Stimulated activated CD4-positive, alpha-beta T cell treated with anti-CD3 and anti-CD28 coated beads, Interleukin-1b, Interleukin-23, amount 100 ng/mL, for 48 hours (primary cell): Measurements from ENCODE around the gene RPRD2.

Experiments used
- DNase-seq: peaks from one replicate; pipeline ENCODE4 v3.0.0-alpha.2; 2020

Gene RPRD2

DNA sequence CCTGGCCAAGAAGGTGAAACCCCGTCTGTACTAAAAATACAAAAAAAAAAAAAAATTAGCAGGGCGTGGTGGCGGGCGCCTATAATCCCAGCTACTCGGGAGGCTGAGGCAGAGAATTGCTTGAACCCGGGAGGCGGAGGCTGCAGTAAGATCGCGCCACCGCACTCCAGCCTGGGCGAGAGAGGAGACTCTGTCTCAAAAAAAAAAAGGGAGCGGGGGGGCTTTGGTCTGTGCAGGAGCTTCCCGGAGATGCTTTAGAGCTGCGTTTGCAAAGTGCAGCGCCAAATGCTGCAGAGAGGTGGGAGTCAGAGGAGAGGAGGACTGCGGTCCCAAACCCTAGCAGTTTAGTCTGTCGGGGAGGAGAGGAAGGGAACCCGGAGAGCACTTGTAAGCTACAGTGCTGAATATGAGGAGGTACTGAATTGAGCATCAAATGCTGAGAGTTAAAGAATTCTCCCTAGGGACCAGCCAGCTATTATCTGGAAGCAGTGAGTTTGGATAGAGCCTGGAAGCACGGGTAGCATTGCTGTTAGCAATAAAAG is 152.2 kb downstream of the RPRD2 start:
- no peak for DNase-seq

DNA sequence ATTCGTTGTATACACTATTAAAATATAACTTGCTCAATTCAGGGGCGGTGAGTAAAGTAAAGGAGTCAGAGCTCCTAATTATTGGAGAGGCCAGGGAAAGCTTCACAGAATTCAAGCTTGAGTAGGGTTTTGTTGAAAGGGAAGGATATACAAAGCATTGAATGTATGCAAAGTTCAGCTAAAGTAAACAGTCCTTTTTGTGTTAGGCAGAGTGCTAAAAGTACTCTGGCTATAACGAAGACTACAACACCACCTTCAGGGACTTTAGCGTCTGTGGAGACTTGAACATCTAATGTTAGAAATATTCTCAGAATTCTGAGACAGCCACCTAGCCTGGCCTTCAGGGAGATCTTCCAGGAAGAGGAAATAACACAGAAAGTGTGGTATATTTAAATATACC is 152.7 kb downstream of the RPRD2 start:
- DNase-seq = no peak

DNA sequence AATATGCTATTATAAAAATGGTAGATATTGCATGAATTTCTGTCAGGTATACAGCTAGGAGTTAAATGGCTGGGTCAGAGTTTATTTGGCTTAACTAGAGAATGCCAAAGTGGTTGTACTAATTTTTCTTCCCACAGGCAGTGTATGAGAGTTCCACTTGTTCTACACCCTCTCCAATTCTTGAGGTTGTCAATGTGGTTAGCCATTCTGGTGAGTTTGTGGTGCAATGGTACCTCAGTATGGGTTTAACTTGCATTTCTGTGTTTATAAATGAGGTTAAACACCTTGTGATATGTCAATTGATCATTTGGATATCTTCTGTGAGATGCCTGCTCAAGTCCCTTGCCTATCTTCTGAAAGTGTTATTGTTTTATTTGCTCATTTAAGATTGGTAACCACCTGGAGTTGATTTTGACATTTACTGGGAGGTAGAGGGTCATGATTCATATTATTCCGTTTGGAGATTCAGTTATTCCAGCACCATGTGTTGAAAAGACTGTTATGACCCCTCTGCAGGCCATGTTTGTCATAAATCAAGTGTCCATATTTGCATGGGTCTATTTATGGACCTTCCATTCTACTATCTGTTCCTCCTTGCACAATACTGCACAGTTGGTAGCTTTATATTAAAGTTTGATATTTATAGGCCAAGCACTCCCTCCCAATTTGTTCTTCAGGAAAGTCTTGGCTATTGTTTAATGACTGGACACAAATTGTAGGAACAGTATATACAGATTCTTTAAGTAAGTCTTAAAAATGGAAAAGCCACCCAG is 157.4 kb downstream of the RPRD2 start:
- DNase-seq = no peak

DNA sequence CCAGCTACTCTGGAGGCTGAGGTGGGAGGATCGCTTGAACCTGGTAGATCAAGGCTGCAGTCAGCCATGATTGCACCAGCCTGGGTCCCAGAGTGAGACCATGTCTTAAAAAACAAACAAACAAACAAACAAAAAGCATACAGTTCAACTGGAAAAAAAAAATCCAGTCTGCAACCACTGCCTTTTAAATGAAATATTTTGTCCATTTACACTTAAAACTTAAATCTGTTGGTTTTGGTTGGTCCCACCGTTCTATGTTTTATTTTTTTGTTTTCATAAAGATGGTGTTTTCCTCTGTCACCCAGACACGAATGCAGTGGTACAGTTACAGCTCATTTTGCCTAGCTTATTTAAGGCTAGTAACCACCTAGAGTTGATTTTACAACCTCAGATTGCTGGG is 161.4 kb downstream of the RPRD2 start:
- DNase-seq = no peak
